AG10803 (cell line): ENCODE data around the gene AUP1.
"Not testable (repeated sequence)": the region's sequence is repeated elsewhere in the genome, so short reads cannot be mapped to it uniquely, and the experiment has no call there.

Experiments
- DNase-seq: peaks from one replicate; pipeline ENCODE4 v3.0.0; 2010; ENCODE audit warnings: low read depth
- H3K4me3 ChIP-seq: 2 replicates; pipeline ENCODE4 v1.5.1; 2011; ENCODE audit warnings: mild to moderate bottlenecking, low read length, control low read depth
- CTCF ChIP-seq: conservative IDR thresholded peaks from 2 replicates; pipeline ENCODE4 v1.5.1; 2011; ENCODE audit warnings: mild to moderate bottlenecking, low read length, control low read depth, inconsistent platforms

The AUP1 gene

DNA sequence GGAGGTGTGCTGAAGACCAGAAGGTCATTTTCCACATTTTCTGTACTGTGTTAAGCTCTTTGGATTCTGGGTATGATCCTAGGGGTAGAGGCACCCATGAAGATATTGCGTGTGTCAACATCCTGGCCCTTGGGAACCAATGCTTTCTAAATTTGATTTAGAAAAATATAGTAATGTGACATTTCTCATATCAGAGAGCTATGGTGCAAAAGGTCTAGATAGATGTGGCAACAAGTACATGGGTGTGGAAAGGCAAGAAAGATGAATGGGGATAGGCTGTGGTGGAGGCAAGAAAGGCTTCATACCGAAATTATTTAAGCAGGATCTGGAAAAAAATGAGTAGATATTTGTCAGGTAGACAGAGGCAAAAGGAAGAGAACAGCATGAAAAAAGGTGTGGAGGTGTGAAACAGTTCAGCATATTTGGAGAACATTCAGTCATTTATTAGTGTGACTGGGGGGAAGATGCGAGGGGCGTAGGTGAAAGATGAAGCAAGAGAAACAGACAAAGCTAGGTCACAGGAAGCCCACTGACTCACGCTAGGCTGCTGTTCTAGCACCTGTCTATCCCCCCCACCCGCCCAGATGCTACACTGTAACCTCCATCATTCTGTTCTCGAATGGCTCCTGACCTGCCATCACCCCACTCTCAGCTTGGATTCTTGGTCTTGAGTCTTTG lies 36.7 kb upstream of the AUP1 start:
- no peak overlapping the region for H3K4me3 ChIP-seq
- DNase-seq: no peak
- no peak for TF ChIP-seq CTCF

- DNase-seq: peak; percentile 38
- TF ChIP-seq CTCF: no peak
- H3K4me3 ChIP-seq: no peak overlapping the region
Measured at GRCh38 chr2:74564222-74564621, 34.7 kb upstream of the AUP1 start.

DNA sequence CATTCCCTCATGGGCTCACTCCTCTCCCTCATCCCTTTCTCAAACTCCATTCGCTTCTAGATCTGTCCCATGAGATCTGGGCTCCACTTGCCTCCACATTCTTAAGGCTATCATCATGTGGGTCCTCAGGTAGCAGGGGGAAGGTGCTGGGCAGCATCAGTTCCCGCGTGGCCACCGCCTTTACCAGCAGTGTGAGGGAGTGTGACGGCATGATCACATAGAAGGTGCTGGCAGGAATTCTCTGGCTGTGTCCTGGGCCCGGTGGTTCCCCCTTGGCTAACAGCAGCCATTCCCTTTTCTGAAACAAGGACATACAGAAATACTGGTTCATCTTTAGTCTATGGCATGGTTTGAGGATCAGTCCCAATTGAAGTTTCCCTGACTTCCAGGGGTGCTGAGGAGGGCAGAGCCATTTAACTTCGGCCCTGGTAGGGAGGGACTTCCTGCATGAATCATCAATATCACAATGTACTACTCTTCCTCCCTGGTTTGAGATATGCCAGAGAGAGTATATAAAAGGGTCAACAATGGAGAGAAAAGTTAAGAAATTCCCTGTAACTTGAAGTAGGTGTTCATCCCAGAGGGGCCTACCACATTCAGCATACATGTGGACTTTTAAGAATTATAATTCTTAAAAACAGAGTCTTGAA lies 32.7 kb upstream of the AUP1 start:
- no peak for TF ChIP-seq CTCF
- DNase-seq: no peak

DNA sequence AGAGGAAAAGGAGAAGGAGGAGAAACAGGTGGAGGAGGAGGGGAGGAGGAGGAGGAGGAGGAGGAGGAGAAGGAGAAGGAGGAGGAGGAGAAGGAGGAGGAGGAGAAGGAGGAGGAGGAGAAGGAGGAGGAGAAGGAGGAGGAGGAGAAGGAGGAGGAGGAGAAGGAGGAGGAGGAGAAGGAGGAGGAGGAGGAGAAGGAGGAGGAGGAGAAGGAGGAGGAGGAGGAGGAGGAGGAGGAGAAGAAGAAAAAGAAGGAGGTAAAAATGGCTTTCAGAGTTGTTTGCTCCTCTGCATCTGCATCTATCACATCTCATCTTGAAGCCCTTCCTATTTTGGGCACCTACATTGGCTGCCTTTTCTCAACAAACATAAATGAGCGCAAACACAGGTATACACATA lies 31.5 kb upstream of the AUP1 start:
- not testable (repeated sequence) for DNase-seq, H3K4me3 ChIP-seq

More for the DNA sequence above, 32.7 kb upstream of the AUP1 start:
- no peak overlapping the region for H3K4me3 ChIP-seq

DNA sequence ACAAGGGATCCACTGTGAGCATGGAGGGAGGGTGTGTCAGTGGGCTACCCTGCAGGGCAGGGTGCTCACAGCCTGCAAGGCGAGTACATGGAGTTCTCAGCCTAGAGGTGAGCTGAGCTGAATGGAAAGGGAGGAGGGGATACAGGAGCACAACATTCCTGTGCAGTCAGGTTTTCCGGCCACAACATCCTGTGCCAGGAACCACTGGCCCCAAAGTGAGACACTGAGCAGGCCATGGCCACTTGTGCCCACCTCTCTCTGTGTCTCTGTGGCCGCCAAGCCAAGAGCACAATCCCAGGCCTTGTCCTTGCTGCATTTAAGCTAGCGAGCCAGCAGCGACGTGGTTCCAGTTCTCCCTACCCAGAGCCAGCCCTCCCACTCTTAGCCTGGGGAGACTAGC lies 31.1 kb upstream of the AUP1 start:
- H3K4me3 ChIP-seq: no peak overlapping the region
- TF ChIP-seq CTCF: no peak
- no peak for DNase-seq

- H3K4me3 ChIP-seq: no peak overlapping the region
- TF ChIP-seq CTCF: no peak
- no peak for DNase-seq
Measured at GRCh38 chr2:74559912-74560311, 30.4 kb upstream of the AUP1 start.

- H3K4me3 ChIP-seq: no peak overlapping the region
- DNase-seq: no peak
- no peak for TF ChIP-seq CTCF
Measured at GRCh38 chr2:74558284-74559230, 29.1 kb upstream of the AUP1 start.
